ENCODE data around the gene LY6G5B.

Gene LY6G5B

DNA sequence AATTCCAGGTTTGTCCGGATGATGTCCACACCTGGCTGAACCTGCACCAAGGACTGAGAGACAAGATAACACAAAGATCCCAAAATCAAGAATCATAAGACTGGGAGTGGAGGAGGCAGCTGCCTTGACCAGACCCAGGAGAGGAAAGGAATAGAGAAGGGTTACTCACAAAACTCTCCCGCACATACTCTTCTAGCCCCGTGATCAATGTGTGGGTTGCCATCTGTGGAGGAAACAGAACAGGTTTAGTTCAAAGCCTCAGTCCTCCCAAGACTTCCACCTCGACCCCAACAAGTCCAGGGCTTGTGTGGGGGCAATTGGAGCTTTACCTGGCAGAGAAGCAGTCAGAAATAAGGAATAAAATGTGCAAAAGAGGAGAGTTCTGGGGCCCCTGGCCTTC, 28.4 kb upstream of the LY6G5B start:
- DNase-seq (ENCODE audit: low spot score) = no peak

- DNase-seq (ENCODE audit: low spot score) = no peak
Measured at GRCh38 chr6:31642798-31643570, 26.8 kb upstream of the LY6G5B start.

GRCh38 chr6:31643818-31644454, 25.8 kb upstream of the LY6G5B start:
- DNase-seq (ENCODE audit: low spot score) = no peak

DNA sequence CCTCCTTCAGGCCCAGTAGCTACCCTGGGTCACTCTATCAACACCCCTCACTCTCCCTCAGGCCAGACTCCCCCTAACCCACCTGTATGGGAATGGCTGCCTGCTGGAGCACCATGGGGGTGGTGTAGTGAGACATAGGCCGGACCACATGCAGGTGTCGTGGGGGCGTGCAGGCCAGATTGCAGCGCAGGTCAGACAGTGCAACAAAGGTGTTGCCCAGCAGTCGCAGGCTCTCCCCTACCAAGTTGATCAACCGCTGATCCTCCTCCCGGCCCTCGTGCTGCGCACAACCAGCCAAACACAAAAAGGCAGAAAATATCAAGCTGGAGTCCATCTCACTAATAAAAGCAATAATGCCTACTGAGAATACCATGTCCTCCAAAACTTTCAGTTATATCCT, 24.5 kb upstream of the LY6G5B start:
- DNase-seq (ENCODE audit: low spot score) = no peak

DNA sequence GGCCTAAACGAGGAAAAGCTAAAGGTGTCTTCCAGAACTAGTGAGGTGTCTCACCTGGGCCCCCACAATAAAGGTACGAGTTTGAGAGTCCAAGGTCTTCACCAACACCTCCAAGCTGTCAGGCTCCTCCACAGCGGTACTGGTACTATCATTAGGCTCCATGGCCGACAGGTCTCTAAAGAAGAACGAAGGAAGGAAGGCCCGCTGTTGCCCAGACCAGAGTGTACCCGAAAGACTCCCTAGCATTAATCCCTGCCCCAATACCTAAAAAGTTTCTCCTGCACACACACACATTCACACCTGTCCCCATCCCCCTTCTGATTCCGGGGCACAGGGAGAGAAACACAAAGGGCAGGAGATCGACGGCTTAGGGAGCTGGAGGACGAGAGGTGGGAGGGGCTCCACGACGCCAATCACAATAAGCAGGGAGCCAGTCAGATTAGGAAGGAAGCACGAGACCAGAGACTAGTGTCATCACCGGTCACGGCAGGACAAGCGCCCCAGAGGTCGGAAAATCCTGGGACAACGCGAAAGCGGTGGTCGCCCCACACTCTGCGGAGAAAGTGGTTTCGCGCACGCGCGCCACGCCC, 18.1 kb upstream of the LY6G5B start:
- DNase-seq (ENCODE audit: low spot score) = peak; percentile 83

DNA sequence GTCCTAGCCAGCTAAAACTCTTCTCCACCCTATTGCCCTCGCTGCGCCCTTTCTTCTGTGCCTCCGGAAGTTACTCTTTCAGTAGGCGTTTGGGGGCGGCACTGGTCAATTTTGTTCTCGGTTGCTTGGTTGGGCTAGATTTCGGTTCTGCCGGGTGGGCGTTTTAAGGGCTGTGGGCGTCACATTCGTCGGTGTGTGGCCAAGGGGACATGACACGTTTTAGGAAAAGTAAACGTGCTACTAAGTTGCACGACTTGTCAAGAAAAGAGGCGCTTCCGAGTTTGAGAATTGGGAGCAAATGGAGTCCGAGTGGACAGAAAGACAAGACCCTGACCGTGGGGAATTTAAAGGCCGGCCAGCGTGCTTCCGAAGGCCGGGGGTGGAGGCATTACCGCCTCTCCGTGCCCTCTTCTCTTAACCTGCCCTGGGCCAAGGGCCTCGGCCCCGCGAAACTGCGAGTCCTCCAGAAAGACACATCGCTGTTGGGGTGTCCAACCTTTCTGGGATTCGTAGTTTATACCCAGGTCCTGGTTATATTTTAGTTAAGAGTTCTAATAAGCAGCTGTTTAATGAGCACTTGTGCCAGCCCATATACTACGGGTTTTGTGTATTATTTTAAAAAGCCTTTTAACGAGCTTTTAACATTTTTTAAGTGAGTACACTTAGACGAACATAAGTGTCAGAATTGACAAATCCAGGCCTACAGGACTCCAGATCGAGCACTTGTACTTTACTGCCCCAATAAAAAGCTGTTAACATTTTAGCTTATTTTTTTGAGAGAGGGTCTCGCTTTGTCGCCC, 16.7 kb upstream of the LY6G5B start:
- DNase-seq (ENCODE audit: low spot score) = peak; percentile 89

- no peak for DNase-seq (ENCODE audit: low spot score)
Measured at GRCh38 chr6:31654574-31655348, 15.0 kb upstream of the LY6G5B start.

DNA sequence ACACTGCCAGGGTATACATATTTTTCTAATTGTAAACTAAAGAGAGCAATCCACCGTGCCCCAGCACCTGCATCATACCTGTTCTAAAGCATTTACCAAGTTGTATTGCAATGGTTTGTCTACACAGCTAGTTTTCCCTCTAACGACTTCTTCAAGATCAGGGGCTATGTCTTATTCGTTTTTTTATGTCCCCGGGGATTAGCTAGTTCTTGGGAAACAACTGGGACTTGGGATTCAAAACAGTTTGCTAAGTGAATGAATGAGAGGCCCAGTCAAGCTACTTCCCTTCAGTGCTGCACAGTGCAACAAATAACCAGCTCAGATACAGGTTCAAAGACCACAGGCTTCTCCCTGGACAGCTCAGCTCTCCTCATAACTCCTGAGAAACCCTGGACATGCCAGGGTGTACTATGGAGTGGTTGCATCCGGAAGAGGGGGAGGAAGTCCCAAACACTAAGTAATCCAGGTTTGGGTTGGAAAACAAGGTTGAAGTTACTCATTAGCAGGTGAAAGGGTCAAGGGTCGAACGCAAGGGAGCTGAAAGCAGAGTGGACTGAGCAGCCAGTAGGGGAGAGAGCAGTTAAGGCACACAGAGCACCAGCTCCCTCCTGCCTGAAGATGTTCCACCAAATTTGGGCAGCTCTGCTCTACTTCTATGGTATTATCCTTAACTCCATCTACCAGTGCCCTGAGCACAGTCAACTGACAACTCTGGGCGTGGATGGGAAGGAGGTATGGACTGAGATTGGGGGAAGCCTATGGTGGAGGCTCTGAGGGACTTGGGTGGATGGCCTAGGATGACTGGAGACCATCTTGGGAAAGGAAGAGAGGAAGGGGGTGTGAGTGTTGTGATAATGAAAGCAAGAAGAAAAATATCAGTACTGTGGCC, 14.2 kb upstream of the LY6G5B start, which contains the start of gene APOM:
TSS of gene APOM (plus strand) at position 546 of the 889 bp plus-strand sequence. CDS start at position 619, 73 bp downstream.
- DNase-seq (ENCODE audit: low spot score) = no peak

DNA sequence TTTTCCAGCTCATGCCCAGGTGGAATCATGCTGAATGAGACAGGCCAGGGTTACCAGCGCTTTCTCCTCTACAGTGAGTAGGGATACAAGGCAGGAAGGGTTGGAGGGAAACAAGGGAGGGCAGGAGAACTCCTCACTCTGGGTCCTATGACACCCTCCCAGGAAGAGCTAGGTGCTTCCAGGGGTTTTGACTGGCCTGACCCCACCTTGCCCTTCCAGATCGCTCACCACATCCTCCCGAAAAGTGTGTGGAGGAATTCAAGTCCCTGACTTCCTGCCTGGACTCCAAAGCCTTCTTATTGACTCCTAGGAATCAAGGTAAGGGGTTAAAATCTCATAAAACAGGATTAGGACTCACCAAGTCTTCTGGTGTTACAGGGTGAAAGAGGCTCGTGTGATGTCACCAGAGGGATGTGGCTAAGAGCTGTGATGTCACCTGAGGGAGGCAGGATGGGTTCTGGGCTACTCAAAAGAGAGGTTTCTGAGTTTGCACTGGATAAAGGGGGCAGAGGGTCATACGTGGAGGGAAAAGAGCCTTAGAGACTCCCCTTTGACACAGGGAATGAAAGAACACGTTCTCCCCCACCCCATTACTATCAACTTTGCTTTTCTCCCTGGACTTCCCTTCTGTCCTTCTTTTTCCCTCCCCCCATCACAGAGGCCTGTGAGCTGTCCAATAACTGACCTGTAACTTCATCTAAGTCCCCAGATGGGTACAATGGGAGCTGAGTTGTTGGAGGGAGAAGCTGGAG, 12.2 kb upstream of the LY6G5B start:
- DNase-seq (ENCODE audit: low spot score) = no peak

GRCh38 chr6:31658158-31658688, 11.6 kb upstream of the LY6G5B start:
- no peak for DNase-seq (ENCODE audit: low spot score)

- no peak for DNase-seq (ENCODE audit: low spot score)
Measured at GRCh38 chr6:31658983-31659648, 10.7 kb upstream of the LY6G5B start.

- DNase-seq (ENCODE audit: low spot score) = peak; percentile 55
Measured at GRCh38 chr6:31659649-31660380, 10.0 kb upstream of the LY6G5B start.

GRCh38 chr6:31660381-31661261, 9.2 kb upstream of the LY6G5B start, which contains the start of gene C6orf47:
TSS of gene C6orf47 (minus strand) at chr6:31660778. CDS start at chr6:31659947, 831 bp downstream.
- peak; percentile 89 for DNase-seq (ENCODE audit: low spot score)

GRCh38 chr6:31661262-31662123, 8.3 kb upstream of the LY6G5B start:
- DNase-seq (ENCODE audit: low spot score) = no peak

DNA sequence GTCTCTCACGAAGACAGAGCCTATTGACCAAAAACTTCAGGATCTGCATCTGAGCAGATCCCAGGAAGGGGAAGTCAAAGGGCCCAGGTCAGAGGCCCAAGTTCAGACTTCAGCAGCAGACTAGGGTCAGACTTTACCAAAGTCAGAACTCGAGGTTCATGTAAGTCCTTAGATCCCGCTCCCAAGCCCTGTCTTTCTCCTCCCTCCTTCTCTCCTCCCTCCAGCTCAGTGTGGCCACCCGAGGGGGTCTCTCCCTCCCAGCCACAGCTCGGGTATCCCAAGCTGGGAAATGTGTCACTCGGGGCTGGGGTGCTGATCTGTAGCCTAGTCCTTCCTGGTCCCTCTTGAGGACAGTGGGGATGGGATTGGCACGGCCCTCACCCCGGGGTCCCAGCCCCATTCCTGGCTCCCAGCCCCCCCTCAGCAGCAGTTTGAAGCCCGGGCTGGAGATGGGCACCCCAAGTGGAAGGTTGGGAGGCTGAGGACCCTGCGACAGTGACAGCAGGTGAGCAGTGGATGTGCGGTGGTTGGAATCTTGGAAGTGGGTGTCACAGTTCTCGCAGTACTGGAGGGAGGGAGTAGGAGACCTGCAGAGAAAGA, 7.6 kb upstream of the LY6G5B start:
- DNase-seq (ENCODE audit: low spot score) = no peak

Measured in AG08396 (cell line).